Activated CD8-positive, alpha-beta T cell treated with anti-CD3 and anti-CD28 coated beads for 36 hours (primary cell): Measurements from ENCODE around the gene GP5. TPM values are rescaled to one million over a fixed set of nuclear protein-coding genes. Genes with fewer than 3 reads are reported as not detected.

ENCODE experiments used
- ATAC-seq: fragments of 200-7000 bp; cut with Tn5 transposase; one replicate; pipeline ENCODE4 v1.10.0; 2021; ENCODE audit warnings: mild to moderate bottlenecking, moderate library complexity
- CTCF ChIA-PET: fragments of 350-600 bp; sonication (Branson Sonifier 250); formaldehyde crosslinking; loops from one replicate; lab custom pipeline; 2021; ENCODE audit warnings: antibody characterized with exemption; lab: Charles Lee
- POLR2A ChIA-PET: fragments of 350-600 bp; sonication (Branson Sonifier 250); formaldehyde crosslinking; loops from one replicate; lab custom pipeline; 2021; ENCODE audit warnings: antibody characterized with exemption; lab: Charles Lee
- DNase-seq: peaks from one replicate; pipeline ENCODE4 v3.0.0-alpha.2; 2020
- H3K27ac Mint-ChIP-seq: one replicate; pipeline ENCODE4 v1.8.0; 2021; ENCODE audit warnings: mild to moderate bottlenecking, mixed read lengths
- H3K27me3 Mint-ChIP-seq: one replicate; pipeline ENCODE4 v1.8.0; 2021; ENCODE audit warnings: mixed read lengths
- H3K36me3 Mint-ChIP-seq: one replicate; pipeline ENCODE4 v1.8.0; 2021; ENCODE audit warnings: low read depth, mixed read lengths
- H3K4me1 Mint-ChIP-seq: one replicate; pipeline ENCODE4 v1.8.0; 2021; ENCODE audit warnings: low read depth, mixed read lengths
- H3K4me3 Mint-ChIP-seq: one replicate; pipeline ENCODE4 v1.8.0; 2021; ENCODE audit warnings: mild to moderate bottlenecking, moderate library complexity, mixed read lengths
- H3K9me3 Mint-ChIP-seq: one replicate; pipeline ENCODE4 v1.8.0; 2021; ENCODE audit warnings: mixed read lengths
- intact Hi-C: fragments of 100-400 bp; cut with micrococcal nuclease; formaldehyde crosslinking; loops from one replicate; pipeline ENCODE4 v1.10.0; 2022
- total RNA-seq, 2 experiments: library from RNA; stranded (reverse); gene quantifications; one replicate each; pipeline ENCODE4 v1.2.3, GENCODE V29; 2021
- TF ChIP-seq, protein P1 (sequence below): fragments of 200-600 bp; IDR thresholded peaks from one replicate; pipeline ENCODE4 v1.8.0; 2022; ENCODE audit warnings: antibody characterized with exemption, mild to moderate bottlenecking

Gene GP5
- total RNA-seq, 2 experiments from 2014 or later: 0.72 to 0.83 TPM

DNA sequence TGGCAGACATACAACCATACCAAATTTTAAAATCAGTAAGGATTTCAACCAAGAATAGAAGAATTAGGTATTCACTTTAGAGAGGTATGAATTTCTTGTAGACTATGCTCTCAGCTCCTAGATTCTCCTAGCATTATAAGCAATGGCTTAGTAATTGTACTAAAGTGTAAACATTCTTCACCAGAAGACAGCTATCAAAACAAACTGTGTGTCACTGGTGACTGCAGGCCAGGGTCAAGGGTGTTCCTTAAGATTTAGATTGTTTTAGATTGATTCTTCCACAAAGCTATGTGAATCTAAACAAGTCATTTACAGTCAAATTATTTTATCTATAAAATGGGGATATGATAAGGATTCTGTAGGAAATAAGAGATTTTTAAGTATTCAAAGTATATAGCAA lies 23.1 kb upstream of the GP5 start:
- no peak for DNase-seq
- intact Hi-C loops: no loop called here
- ChIA-PET POLR2A (no interaction called here), CTCF (interaction anchor here (0.7 to 1.1 kb wide), 3 partner anchors 50 to 80 kb away, joined by 3 read pairs; no protein-coding TSS in a partner anchor)
- ATAC-seq: no peak
- TF ChIP-seq, protein P1, sequence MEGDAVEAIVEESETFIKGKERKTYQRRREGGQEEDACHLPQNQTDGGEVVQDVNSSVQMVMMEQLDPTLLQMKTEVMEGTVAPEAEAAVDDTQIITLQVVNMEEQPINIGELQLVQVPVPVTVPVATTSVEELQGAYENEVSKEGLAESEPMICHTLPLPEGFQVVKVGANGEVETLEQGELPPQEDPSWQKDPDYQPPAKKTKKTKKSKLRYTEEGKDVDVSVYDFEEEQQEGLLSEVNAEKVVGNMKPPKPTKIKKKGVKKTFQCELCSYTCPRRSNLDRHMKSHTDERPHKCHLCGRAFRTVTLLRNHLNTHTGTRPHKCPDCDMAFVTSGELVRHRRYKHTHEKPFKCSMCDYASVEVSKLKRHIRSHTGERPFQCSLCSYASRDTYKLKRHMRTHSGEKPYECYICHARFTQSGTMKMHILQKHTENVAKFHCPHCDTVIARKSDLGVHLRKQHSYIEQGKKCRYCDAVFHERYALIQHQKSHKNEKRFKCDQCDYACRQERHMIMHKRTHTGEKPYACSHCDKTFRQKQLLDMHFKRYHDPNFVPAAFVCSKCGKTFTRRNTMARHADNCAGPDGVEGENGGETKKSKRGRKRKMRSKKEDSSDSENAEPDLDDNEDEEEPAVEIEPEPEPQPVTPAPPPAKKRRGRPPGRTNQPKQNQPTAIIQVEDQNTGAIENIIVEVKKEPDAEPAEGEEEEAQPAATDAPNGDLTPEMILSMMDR: no peak
- Mint-ChIP-seq H3K4me3 (no peak overlapping the region), H3K27me3 (no peaks in the 10 kb centered on the region), H3K27ac (no peak overlapping the region), H3K36me3 (peaks cover 27% of the 10 kb centered on the region), H3K9me3 (no peaks in the 10 kb centered on the region), H3K4me1 (no peaks in the 10 kb centered on the region)

DNA sequence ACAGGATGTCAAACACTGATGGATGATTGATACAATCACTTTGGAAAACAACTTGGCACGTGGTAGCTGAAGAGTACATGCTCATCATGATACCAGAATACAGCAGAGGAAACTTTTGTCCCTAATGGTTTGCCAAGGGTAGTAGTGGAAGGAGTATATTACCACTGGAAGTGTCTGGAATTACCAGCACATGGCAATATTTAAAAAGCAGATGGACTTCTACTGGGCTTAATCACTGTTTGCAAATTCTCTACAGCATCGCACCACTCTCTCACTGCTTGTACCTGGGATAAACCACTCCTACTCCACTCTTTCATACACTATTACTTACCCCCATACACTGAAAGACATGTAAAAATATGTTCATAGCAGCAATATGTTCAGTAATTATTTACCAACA lies 19.6 kb upstream of the GP5 start:
- Mint-ChIP-seq H3K27me3 (no peaks in the 10 kb centered on the region), H3K27ac (no peak overlapping the region), H3K4me1 (no peaks in the 10 kb centered on the region), H3K4me3 (no peak overlapping the region), H3K9me3 (no peaks in the 10 kb centered on the region), H3K36me3 (peaks cover 25% of the 10 kb centered on the region)
- ChIA-PET CTCF (no interaction called here), POLR2A (no interaction called here)
- ATAC-seq: no peak
- TF ChIP-seq, protein P1: no peak
- intact Hi-C loops: no loop called here
- DNase-seq: no peak

DNA sequence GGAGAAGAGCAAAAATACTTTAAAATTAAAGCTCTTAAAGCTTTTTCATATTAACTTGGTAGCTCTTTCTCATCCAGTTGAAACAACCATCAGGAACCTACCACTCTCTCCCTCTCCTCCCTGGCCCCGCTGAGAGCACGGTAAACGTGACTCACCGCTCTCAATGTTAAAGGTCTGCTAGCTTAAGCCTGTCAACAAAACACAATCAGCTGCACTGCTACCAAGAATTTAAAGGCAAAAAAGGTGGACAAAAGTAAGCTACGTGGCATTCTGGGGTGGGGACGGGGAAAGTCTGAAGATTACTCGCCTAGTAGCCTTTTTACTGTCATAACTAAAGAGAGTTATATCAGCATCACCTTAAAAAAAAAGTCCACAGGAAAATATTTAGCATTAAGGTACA lies 8.4 kb upstream of the GP5 start:
- POLR2A ChIA-PET: interaction anchor here (0.6 to 4.3 kb wide), 2 partner anchors 10 to 69 kb away, joined by 3 to 21 read pairs; no protein-coding TSS in a partner anchor

DNA sequence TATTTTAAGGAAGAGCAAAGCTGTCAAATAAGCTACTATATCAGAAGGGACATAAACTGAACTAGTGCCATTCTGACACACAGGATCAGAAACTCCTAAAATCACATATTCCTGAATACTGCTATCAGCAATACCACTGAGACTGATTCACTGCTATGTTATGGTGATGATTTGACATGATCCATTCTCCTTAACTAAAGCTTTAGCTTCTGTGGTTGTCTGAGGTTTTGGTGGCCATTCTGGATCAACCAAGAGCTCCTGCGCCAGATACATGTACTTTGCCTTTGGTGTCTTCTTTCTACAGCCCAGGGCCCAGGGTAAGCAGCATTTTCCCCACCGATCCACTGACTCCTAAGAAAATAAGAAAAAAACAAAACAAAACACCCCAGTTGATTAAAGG lies 6.7 kb upstream of the GP5 start:
- H3K27ac Mint-ChIP-seq: no peak overlapping the region
- ChIA-PET POLR2A (interaction anchor here (4.3 kb wide), 1 partner anchor 9 kb away, joined by 21 read pairs; no protein-coding TSS in a partner anchor), CTCF (interaction anchor here (0.5 to 15.5 kb wide), 6 partner anchors 9 to 188 kb away, joined by 3 to 188 read pairs (median 14); no protein-coding TSS in a partner anchor)
- H3K27me3 Mint-ChIP-seq: no peaks in the 10 kb centered on the region
- intact Hi-C loops: loop anchor here (2.0 kb wide), 1 partner anchor 71 kb away; no protein-coding TSS in a partner anchor
- TF ChIP-seq, protein P1: no peak
- no peaks in the 10 kb centered on the region for H3K9me3 Mint-ChIP-seq
- DNase-seq (no peak), ATAC-seq (no peak)
- peaks cover 6% of the 10 kb centered on the region for H3K4me1 Mint-ChIP-seq
- no peak overlapping the region for H3K4me3 Mint-ChIP-seq
- H3K36me3 Mint-ChIP-seq: peaks cover 26% of the 10 kb centered on the region

More for the DNA sequence above, 8.4 kb upstream of the GP5 start:
- H3K9me3 Mint-ChIP-seq: no peaks in the 10 kb centered on the region
- CTCF ChIA-PET: interaction anchor here (0.8 to 15.5 kb wide), 8 partner anchors 9 to 187 kb away, joined by 3 to 188 read pairs (median 4); no protein-coding TSS in a partner anchor
- TF ChIP-seq, protein P1: no peak
- no peaks in the 10 kb centered on the region for H3K27me3 Mint-ChIP-seq
- peaks cover 32% of the 10 kb centered on the region for H3K36me3 Mint-ChIP-seq
- intact Hi-C loops: no loop called here
- DNase-seq (peak; percentile 37), ATAC-seq (peak; percentile 49)
- H3K4me3 Mint-ChIP-seq: no peak overlapping the region
- H3K4me1 Mint-ChIP-seq: peaks cover 6% of the 10 kb centered on the region
- no peak overlapping the region for H3K27ac Mint-ChIP-seq
